Upper lobe of left lung (tissue), 6 donors: ENCODE results near the gene SWAP70. TPM values are rescaled to one million over a fixed set of nuclear protein-coding genes. Genes with fewer than 3 reads are reported as not detected.
A peak's percentile ranks its signal among the peaks of the same experiment; 100 is the strongest.

Experiments
- ATAC-seq, 2 donors: fragments of 200-7000 bp; cut with Tn5 transposase; one replicate each; pipeline ENCODE4 v1.9.1; 2022; ENCODE audit warnings: mild to moderate bottlenecking in 2 of 2, moderate library complexity in 2 of 2; ENCODE audit not compliant: low FRiP score in 2 of 2
- DNase-seq, 2 donors: peaks; one replicate each; pipeline ENCODE4 v3.0.0-alpha.2; 2019 to 2020
- H3K27ac ChIP-seq, 4 donors: fragments of 200-600 bp; sonication (generic); one replicate each; pipeline ENCODE4 v1.5.1; 2016 to 2019
- H3K27me3 ChIP-seq, 4 donors: fragments of 200-600 bp; sonication (generic); one replicate each; pipeline ENCODE4 v1.5.1; 2017 to 2019
- H3K36me3 ChIP-seq, 4 donors: fragments of 200-600 bp; sonication (generic); one replicate each; pipeline ENCODE4 v1.5.1; 2016 to 2019
- H3K4me1 ChIP-seq, 4 donors: fragments of 200-600 bp; sonication (generic); one replicate each; pipeline ENCODE4 v1.5.1; 2018 to 2019
- H3K4me3 ChIP-seq, 4 donors: fragments of 200-600 bp; sonication (generic); one replicate each; pipeline ENCODE4 v1.5.1; 2017 to 2019; ENCODE audit warnings: mild to moderate bottlenecking in 2 of 4, moderate library complexity in 1 of 4
- H3K9me3 ChIP-seq, 4 donors: fragments of 200-600 bp; sonication (generic); one replicate each; pipeline ENCODE4 v1.5.1; 2018 to 2019
- EP300 ChIP-seq, 4 donors: sonication (generic); formaldehyde crosslinking; IDR thresholded peaks; one replicate each; pipeline ENCODE4 v1.5.1; 2017; ENCODE audit warnings: antibody characterized with exemption in 4 of 4, control low read depth in 2 of 4
- POLR2A ChIP-seq, 4 donors: fragments of 450-650 bp; IDR thresholded peaks; one replicate each; pipeline ENCODE4 v1.5.1; 2016 to 2017; ENCODE audit warnings: antibody characterized with exemption in 4 of 4, mild to moderate bottlenecking in 2 of 4
- POLR2AphosphoS5 ChIP-seq, 2 donors: sonication (generic); formaldehyde crosslinking; IDR thresholded peaks; one replicate each; pipeline ENCODE4 v1.5.1; 2017; ENCODE audit warnings: antibody characterized with exemption in 2 of 2
- WGBS, 2 donors: methylation state at CpG; one replicate each; pipeline ENCODE4 v1.1.5; 2017 to 2018; 5-methylcytosine and 5-hydroxymethylcytosine counted together
- total RNA-seq, 6 donors: library from RNA; depleted of rRNA in 4 of 6; stranded (reverse); fragments of >200 nt in 4 of 6; gene quantifications; one replicate each; pipeline versions ENCODE4 v1.1.0 to v1.2.1, GENCODE V29; 2016 to 2021
- TF ChIP-seq, protein P1 (sequence below), 6 experiments: fragments of 450-650 bp in 4 of 6; fragments of 200-600 bp in 2 of 6; sonication (generic) in 2 of 6; IDR thresholded peaks; one replicate each; pipeline ENCODE4 v1.5.1; 2016 to 2019; ENCODE audit warnings: antibody characterized with exemption in 6 of 6
- donor health status: DM: no; HTN: no; CAD: no; lungs with moderate emphysema.
- donor health status: DM: no; HTN: yes; CAD: no; lungs with severe emphysema.

Gene SWAP70
- total RNA-seq, 6 donors from 2014 or later = 31.4 to 80.4 (median 50.2) TPM

DNA sequence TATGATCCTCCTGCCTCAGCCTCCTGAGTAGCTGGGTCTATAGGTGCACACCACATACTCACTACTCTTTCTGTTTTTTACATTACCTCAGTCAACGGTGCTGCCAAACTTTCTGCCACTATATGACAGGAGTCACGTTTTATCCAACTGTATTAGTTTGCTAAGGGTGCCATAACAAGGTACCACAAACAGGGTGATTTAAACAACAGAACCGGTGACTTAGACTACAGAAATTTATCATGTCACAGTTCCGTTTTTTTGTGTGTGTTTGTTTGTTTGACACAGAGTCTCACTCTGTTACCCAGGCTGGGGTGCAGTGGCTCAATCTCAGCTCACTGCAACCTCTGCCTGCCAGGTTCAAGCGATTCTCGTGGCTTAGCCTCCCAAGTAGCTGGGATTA, 6.3 kb upstream of the SWAP70 start:
- TF ChIP-seq POLR2AphosphoS5 (IDR thresholded peaks at IDR 0.05) (no peak), POLR2A (IDR thresholded peaks at IDR 0.05) (no peak), EP300 (IDR thresholded peaks at IDR 0.05) (no peak)
- TF ChIP-seq, protein P1, sequence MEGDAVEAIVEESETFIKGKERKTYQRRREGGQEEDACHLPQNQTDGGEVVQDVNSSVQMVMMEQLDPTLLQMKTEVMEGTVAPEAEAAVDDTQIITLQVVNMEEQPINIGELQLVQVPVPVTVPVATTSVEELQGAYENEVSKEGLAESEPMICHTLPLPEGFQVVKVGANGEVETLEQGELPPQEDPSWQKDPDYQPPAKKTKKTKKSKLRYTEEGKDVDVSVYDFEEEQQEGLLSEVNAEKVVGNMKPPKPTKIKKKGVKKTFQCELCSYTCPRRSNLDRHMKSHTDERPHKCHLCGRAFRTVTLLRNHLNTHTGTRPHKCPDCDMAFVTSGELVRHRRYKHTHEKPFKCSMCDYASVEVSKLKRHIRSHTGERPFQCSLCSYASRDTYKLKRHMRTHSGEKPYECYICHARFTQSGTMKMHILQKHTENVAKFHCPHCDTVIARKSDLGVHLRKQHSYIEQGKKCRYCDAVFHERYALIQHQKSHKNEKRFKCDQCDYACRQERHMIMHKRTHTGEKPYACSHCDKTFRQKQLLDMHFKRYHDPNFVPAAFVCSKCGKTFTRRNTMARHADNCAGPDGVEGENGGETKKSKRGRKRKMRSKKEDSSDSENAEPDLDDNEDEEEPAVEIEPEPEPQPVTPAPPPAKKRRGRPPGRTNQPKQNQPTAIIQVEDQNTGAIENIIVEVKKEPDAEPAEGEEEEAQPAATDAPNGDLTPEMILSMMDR (IDR thresholded peaks at IDR 0.05) = no peak
- 89 to 91% methylated on average over 6 of the region's 6 CpGs for WGBS, 2 donors
- DNase-seq = no peak
- Histone ChIP-seq H3K4me1 (peaks cover 0 to 4% (median under 1%) of the 10 kb centered on the region in 4 donors), H3K36me3 (no peaks in the 10 kb centered on the region), H3K4me3 (no peak overlapping the region), H3K9me3 (no peaks in the 10 kb centered on the region), H3K27me3 (no peaks in the 10 kb centered on the region), H3K27ac (no peak overlapping the region)
- no peak for ATAC-seq

DNA sequence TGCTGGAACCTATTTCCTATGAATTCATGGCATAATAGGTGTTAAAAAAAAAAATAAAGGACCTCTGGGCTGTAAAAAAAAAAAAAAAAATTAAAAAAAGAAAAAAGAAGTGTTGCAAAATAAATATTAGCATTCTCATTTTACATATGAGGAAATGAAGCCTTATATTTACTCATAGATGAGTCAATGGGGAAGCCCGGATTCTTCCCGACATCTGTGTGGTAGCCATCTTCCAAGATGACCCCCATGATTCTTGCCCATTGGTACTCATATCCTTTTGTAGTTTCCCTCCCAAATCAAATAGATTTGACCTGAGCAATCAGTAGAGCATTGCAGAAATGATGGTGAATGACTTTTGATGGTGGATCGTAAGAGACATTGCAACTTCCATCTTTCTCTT, 3.0 kb upstream of the SWAP70 start:
- ATAC-seq = no peak
- H3K4me1 ChIP-seq = peaks cover 10 to 13% (median 11%) of the 10 kb centered on the region in 4 donors
- no peaks in the 10 kb centered on the region for H3K36me3 ChIP-seq
- no peak overlapping the region for H3K4me3 ChIP-seq
- TF ChIP-seq EP300 (IDR thresholded peaks at IDR 0.05) = no peak
- WGBS, 2 donors = 67 to 76% methylated on average over 3 of the region's 3 CpGs
- no peaks in the 10 kb centered on the region for H3K27me3 ChIP-seq
- H3K27ac ChIP-seq = no peak overlapping the region
- no peak for DNase-seq
- H3K9me3 ChIP-seq = peaks cover 0 to 4% (median 0%) of the 10 kb centered on the region in 4 donors

- peaks cover 0 to 4% (median 0%) of the 10 kb centered on the region in 4 donors for H3K9me3 ChIP-seq
- peaks cover 10 to 15% (median 12%) of the 10 kb centered on the region in 4 donors for H3K4me1 ChIP-seq
- peak in 1 of 2 donors; percentile 40 for ATAC-seq
- no peaks in the 10 kb centered on the region for H3K27me3 ChIP-seq
- peak overlapping the region; percentile 93 to 99 (median 94) for H3K27ac ChIP-seq
- no peak overlapping the region for H3K4me3 ChIP-seq
- DNase-seq = peak in 1 of 2 donors; percentile 28
- TF ChIP-seq, protein P1 (IDR thresholded peaks at IDR 0.05) = no peak
- TF ChIP-seq POLR2AphosphoS5 (IDR thresholded peaks at IDR 0.05) = no peak
- no peak for TF ChIP-seq EP300 (IDR thresholded peaks at IDR 0.05)
- TF ChIP-seq POLR2A (IDR thresholded peaks at IDR 0.05) = no peak
- WGBS, 2 donors = 46 to 57% methylated on average over 3 of the region's 3 CpGs
- H3K36me3 ChIP-seq = no peaks in the 10 kb centered on the region
These were observed 1.6 kb upstream of the SWAP70 start for GRCh38 chr11:9662273-9662672.

- 4 to 5% methylated on average over 24 to 27 of the region's 43 CpGs for whole genome bisulfite sequencing, 2 donors
These were observed 647 bp downstream of the SWAP70 start for GRCh38 chr11:9664276-9665171.

DNA sequence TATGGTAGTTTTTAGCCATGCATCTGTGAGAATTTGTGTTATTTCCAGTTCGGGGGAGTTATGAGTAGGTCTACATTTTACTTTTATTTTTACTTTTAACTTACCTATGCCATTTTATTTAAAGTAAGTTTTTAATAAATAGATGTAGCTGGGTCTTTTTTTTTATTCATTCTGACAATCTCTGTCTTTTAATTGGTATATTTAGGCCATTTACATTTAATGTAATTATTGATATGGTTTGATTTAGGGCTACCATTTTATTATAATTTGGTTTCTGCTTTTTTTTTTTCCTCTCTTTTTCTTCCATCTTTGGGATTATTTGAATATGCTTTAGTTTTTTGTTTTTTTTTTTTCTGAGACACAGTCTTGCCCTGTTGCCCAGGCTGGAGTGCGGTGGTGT, 1.9 kb downstream of the SWAP70 start:
- DNase-seq (no peak), ATAC-seq (no peak)
- Histone ChIP-seq H3K4me1 (peaks cover 10 to 26% (median 14%) of the 10 kb centered on the region in 4 donors), H3K27me3 (no peaks in the 10 kb centered on the region), H3K36me3 (no peaks in the 10 kb centered on the region), H3K9me3 (peaks cover 0 to 4% (median 0%) of the 10 kb centered on the region in 4 donors), H3K4me3 (no peak overlapping the region), H3K27ac (peak overlapping the region in 1 of 4 donors; percentile 93)
- WGBS, 2 donors = 94 to 95% methylated on average over 2 of the region's 2 CpGs
- no peak for TF ChIP-seq POLR2AphosphoS5 (IDR thresholded peaks at IDR 0.05)
- TF ChIP-seq, protein P1 (IDR thresholded peaks at IDR 0.05) = no peak
- no peak for TF ChIP-seq EP300 (IDR thresholded peaks at IDR 0.05)
- TF ChIP-seq POLR2A (IDR thresholded peaks at IDR 0.05) = no peak

More at GRCh38 chr11:9664276-9665171, 647 bp downstream of the SWAP70 start:
- peaks cover 10 to 26% (median 14%) of the 10 kb centered on the region in 4 donors for H3K4me1 ChIP-seq
- H3K27ac ChIP-seq = peak overlapping the region; percentile 93 to 99 (median 94)
- peak in 1 of 4 donors; percentile 39 for TF ChIP-seq POLR2A (IDR thresholded peaks at IDR 0.05)
- TF ChIP-seq EP300 (IDR thresholded peaks at IDR 0.05) = no peak
- peak in 1 of 2 donors; percentile 6 for TF ChIP-seq POLR2AphosphoS5 (IDR thresholded peaks at IDR 0.05)
- H3K36me3 ChIP-seq = no peaks in the 10 kb centered on the region
- ATAC-seq (peak; percentile 79 to 82), DNase-seq (peak; percentile 35 to 36)
- peaks cover 0 to 4% (median 0%) of the 10 kb centered on the region in 4 donors for H3K9me3 ChIP-seq
- H3K27me3 ChIP-seq = no peaks in the 10 kb centered on the region
- peak overlapping the region; percentile 61 to 94 (median 76) for H3K4me3 ChIP-seq
